RPMI8226 (cell line): Measurements from ENCODE around the gene GLI2.

Experiments used
- DNase-seq: peaks from one replicate; pipeline ENCODE4 v3.0.0-alpha.2; 2015

GLI2 gene

GRCh38 chr2:120715353-120715752 lies 20.3 kb upstream of the GLI2 start:
- no peak for DNase-seq

- no peak for DNase-seq
Measured at GRCh38 chr2:120715941-120716340, 19.7 kb upstream of the GLI2 start.

- DNase-seq: no peak
Measured at GRCh38 chr2:120716641-120717585, 18.8 kb upstream of the GLI2 start.

GRCh38 chr2:120719491-120719890 lies 16.2 kb upstream of the GLI2 start:
- no peak for DNase-seq

GRCh38 chr2:120720231-120720630 lies 15.4 kb upstream of the GLI2 start:
- no peak for DNase-seq

GRCh38 chr2:120720746-120721375 lies 14.8 kb upstream of the GLI2 start:
- no peak for DNase-seq

- DNase-seq: no peak
Measured at GRCh38 chr2:120722246-120722567, 13.5 kb upstream of the GLI2 start.

- no peak for DNase-seq
Measured at GRCh38 chr2:120722568-120723421, 12.9 kb upstream of the GLI2 start.

- DNase-seq: no peak
Measured at GRCh38 chr2:120726245-120726644, 9.4 kb upstream of the GLI2 start.

GRCh38 chr2:120729406-120730399 lies 6.0 kb upstream of the GLI2 start:
- DNase-seq: no peak

GRCh38 chr2:120731175-120731574 lies 4.5 kb upstream of the GLI2 start:
- DNase-seq: no peak

GRCh38 chr2:120732506-120733237 lies 3.0 kb upstream of the GLI2 start:
- no peak for DNase-seq

- no peak for DNase-seq
Measured at GRCh38 chr2:120733238-120733932, 2.3 kb upstream of the GLI2 start.

GRCh38 chr2:120734930-120735651 lies 577 bp upstream of the GLI2 start:
- no peak for DNase-seq

GRCh38 chr2:120736202-120736623 lies 545 bp downstream of the GLI2 start:
- no peak for DNase-seq

GRCh38 chr2:120736624-120737339 lies 1.1 kb downstream of the GLI2 start:
- peak; percentile 43 for DNase-seq

- peak; percentile 25 for DNase-seq
Measured at GRCh38 chr2:120737340-120738101, 1.9 kb downstream of the GLI2 start.

GRCh38 chr2:120738117-120738516 lies 2.4 kb downstream of the GLI2 start:
- DNase-seq: no peak
